ENCODE results near the gene CRYL1.

The CRYL1 gene

DNA sequence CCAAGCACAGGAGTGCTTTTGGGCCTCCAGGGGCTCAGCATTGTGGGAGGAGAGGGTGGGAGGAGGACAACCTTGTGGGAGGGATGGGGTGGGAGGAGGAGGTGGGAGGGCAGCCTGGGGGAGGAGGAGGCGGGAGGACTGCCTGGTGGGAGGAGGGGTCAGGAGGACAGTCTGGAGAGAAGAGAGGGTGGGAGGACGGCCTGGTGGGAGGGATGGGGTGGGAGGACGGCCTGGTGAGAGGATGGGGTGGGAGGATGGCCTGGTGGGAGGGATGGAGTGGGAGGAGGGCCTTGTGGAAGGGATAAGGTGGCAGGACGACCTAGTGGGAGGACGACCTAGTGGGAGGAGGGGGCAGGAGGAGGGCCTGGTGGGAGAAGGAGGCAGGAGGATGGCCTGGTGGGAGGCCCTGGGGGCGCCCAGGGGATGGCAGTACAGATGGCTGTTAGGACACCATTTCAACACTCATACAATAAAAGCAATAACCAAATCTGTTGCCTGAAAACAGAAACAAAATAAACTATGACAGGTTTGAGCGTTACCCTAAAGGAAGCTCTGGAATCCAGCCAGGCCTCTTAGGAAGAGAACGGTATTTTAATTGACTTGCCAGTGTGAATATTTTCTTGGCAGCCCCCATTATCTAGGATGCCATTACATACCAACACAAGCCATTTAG, 63.7 kb downstream of the CRYL1 start:
- no peak for TF ChIP-seq TEAD4 (IDR thresholded peaks at IDR 0.05)
- TF ChIP-seq NFIC (IDR thresholded peaks at IDR 0.05): peak; percentile 38; the same call in 1 of the 2 replicates

DNA sequence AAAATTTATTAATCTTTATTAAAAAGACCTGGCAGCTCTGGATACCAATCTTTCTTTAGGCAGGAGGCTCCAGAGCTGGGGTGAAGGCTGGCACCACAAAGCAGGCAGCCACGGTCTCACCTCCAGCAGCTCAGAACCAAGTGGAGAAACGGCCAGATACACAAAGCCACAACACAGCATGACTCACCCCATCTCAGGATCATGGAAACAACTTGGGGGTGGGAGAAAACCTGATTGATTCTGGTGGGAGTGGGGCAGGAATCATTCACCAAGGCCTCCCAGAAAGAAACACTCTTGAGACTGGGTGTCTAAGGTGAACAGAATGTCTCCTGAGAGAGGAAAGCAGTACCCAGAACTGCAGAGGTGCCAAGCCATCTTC, 64.2 kb downstream of the CRYL1 start:
- TF ChIP-seq, protein P1, sequence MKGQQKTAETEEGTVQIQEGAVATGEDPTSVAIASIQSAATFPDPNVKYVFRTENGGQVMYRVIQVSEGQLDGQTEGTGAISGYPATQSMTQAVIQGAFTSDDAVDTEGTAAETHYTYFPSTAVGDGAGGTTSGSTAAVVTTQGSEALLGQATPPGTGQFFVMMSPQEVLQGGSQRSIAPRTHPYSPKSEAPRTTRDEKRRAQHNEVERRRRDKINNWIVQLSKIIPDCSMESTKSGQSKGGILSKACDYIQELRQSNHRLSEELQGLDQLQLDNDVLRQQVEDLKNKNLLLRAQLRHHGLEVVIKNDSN (IDR thresholded peaks at IDR 0.05): no peak
- TF ChIP-seq NFIC (IDR thresholded peaks at IDR 0.05) (no peak), ZBTB7A (IDR thresholded peaks at IDR 0.05; ENCODE audit: low read depth) (no peak), TCF12 (IDR thresholded peaks at IDR 0.05; ENCODE audit: low read depth) (no peak), RAD21 (IDR thresholded peaks at IDR 0.05; ENCODE audit: low read depth) (no peak), TAF1 (IDR thresholded peaks at IDR 0.05; ENCODE audit: low read depth) (no peak), CEBPB (IDR thresholded peaks at IDR 0.05) (no peak), FOXM1 (IDR thresholded peaks at IDR 0.05; ENCODE audit: borderline replicate concordance, low read depth) (no peak), EP300 (IDR thresholded peaks at IDR 0.05; ENCODE audit: borderline replicate concordance) (no peak), YY1 (IDR thresholded peaks at IDR 0.05; ENCODE audit: low read depth) (no peak), CREB1 (IDR thresholded peaks at IDR 0.05; ENCODE audit: low read depth) (no peak), EGR1 (IDR thresholded peaks at IDR 0.05) (no peak), TEAD4 (IDR thresholded peaks at IDR 0.05) (no peak)
- TF ChIP-seq, protein P2, sequence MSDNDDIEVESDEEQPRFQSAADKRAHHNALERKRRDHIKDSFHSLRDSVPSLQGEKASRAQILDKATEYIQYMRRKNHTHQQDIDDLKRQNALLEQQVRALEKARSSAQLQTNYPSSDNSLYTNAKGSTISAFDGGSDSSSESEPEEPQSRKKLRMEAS (IDR thresholded peaks at IDR 0.05): no peak
- TF ChIP-seq, protein P3, sequence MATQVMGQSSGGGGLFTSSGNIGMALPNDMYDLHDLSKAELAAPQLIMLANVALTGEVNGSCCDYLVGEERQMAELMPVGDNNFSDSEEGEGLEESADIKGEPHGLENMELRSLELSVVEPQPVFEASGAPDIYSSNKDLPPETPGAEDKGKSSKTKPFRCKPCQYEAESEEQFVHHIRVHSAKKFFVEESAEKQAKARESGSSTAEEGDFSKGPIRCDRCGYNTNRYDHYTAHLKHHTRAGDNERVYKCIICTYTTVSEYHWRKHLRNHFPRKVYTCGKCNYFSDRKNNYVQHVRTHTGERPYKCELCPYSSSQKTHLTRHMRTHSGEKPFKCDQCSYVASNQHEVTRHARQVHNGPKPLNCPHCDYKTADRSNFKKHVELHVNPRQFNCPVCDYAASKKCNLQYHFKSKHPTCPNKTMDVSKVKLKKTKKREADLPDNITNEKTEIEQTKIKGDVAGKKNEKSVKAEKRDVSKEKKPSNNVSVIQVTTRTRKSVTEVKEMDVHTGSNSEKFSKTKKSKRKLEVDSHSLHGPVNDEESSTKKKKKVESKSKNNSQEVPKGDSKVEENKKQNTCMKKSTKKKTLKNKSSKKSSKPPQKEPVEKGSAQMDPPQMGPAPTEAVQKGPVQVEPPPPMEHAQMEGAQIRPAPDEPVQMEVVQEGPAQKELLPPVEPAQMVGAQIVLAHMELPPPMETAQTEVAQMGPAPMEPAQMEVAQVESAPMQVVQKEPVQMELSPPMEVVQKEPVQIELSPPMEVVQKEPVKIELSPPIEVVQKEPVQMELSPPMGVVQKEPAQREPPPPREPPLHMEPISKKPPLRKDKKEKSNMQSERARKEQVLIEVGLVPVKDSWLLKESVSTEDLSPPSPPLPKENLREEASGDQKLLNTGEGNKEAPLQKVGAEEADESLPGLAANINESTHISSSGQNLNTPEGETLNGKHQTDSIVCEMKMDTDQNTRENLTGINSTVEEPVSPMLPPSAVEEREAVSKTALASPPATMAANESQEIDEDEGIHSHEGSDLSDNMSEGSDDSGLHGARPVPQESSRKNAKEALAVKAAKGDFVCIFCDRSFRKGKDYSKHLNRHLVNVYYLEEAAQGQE (IDR thresholded peaks at IDR 0.05; ENCODE audit: low read depth): no peak

DNA sequence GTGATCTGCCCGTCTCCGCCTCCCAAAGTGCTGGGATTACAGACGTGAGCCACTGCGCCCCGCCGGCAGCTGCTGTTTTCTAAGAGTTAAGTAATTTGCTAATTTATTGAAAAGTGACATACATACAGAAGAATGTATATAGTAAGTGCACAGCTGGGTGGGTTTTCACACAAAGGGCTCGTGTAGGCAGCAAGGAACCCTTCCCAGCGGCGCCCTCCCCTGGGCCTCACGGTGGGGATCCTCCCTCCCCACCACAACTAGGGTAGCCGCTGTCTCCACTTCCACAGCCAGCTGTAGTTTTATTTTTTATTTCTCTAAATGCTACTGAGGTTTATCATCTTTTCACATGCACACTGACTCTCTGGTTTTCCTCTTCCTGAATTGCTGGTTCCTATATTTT, 64.9 kb downstream of the CRYL1 start:
- TF ChIP-seq CEBPB (IDR thresholded peaks at IDR 0.05) (no peak), CREB1 (IDR thresholded peaks at IDR 0.05; ENCODE audit: low read depth) (no peak), TAF1 (IDR thresholded peaks at IDR 0.05; ENCODE audit: low read depth) (no peak), FOXM1 (IDR thresholded peaks at IDR 0.05; ENCODE audit: borderline replicate concordance, low read depth) (no peak), EGR1 (IDR thresholded peaks at IDR 0.05) (no peak), NFIC (IDR thresholded peaks at IDR 0.05) (no peak), EP300 (IDR thresholded peaks at IDR 0.05; ENCODE audit: borderline replicate concordance) (no peak), YY1 (IDR thresholded peaks at IDR 0.05; ENCODE audit: low read depth) (no peak)
- TF ChIP-seq, protein P3 (IDR thresholded peaks at IDR 0.05; ENCODE audit: low read depth): no peak

DNA sequence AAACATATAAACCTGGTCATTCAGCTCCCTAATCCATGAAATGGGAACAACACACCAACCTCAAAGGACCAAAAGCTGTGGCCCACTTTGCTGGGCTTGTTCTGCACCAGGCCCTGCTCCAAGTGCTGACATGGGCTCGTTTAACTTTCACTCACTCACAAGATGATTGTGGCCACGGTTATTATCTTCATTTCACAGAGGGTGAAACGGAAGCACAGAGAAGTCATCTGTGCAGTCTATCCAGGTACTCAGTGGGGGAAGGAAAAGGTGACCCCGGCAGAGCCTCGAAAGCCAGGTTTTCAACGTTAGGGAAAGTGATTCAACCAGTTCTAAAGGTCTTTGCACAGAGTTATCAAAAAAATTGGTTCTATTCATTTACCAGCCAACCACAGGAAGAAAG, 68.0 kb downstream of the CRYL1 start:
- TF ChIP-seq, protein P3 (IDR thresholded peaks at IDR 0.05; ENCODE audit: low read depth): no peak
- TF ChIP-seq ZBTB7A (IDR thresholded peaks at IDR 0.05; ENCODE audit: low read depth) (no peak), TEAD4 (IDR thresholded peaks at IDR 0.05) (no peak), CREB1 (IDR thresholded peaks at IDR 0.05; ENCODE audit: low read depth) (no peak), TCF12 (IDR thresholded peaks at IDR 0.05; ENCODE audit: low read depth) (no peak), RAD21 (IDR thresholded peaks at IDR 0.05; ENCODE audit: low read depth) (no peak), EP300 (IDR thresholded peaks at IDR 0.05; ENCODE audit: borderline replicate concordance) (no peak), NFIC (IDR thresholded peaks at IDR 0.05) (no peak), CEBPB (IDR thresholded peaks at IDR 0.05) (no peak)
- TF ChIP-seq, protein P1 (IDR thresholded peaks at IDR 0.05): no peak
- TF ChIP-seq, protein P2 (IDR thresholded peaks at IDR 0.05): no peak

DNA sequence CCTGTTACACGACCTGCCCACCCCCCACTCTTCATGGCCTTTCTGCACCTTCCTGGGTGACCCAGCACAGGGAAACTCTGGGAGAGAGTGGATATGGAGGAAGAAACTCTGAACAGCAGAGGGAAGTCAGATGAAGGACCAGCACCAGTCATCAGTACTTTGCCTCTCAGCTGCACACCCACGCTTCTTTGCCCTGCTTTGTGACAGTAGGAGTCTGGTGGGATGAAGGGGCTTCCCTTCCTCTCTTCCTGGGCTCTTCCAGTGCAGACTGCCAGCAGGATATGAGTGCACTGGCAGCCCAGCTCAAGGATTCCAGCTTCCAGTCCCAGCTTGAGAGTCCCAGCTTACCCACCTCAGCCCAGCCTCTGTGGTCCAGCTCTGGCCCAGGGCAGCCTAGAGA, 68.9 kb downstream of the CRYL1 start:
- TF ChIP-seq CREB1 (IDR thresholded peaks at IDR 0.05; ENCODE audit: low read depth) (no peak), TCF12 (IDR thresholded peaks at IDR 0.05; ENCODE audit: low read depth) (no peak), TAF1 (IDR thresholded peaks at IDR 0.05; ENCODE audit: low read depth) (no peak), ZBTB7A (IDR thresholded peaks at IDR 0.05; ENCODE audit: low read depth) (no peak), NFIC (IDR thresholded peaks at IDR 0.05) (no peak), CEBPB (IDR thresholded peaks at IDR 0.05) (no peak), EP300 (IDR thresholded peaks at IDR 0.05; ENCODE audit: borderline replicate concordance) (no peak)
- TF ChIP-seq, protein P2 (IDR thresholded peaks at IDR 0.05): no peak
- TF ChIP-seq, protein P1 (IDR thresholded peaks at IDR 0.05): no peak
- TF ChIP-seq, protein P3 (IDR thresholded peaks at IDR 0.05; ENCODE audit: low read depth): no peak
